HEK293 (cell line): ENCODE results near the gene UMAD1.

Source experiments
- CTCF ChIA-PET: fragments of 350-600 bp; formaldehyde crosslinking; extraction: SDS; loops from one replicate; lab custom pipeline; 2021; ENCODE audit warnings: antibody characterized with exemption; lab: Yijun Ruan, JAX
- POLR2A ChIA-PET: fragments of 300-600 bp; formaldehyde crosslinking; extraction: SDS; loops from one replicate; lab custom pipeline; 2020; ENCODE audit warnings: antibody characterized with exemption, inconsistent platforms; lab: Yijun Ruan, JAX
- H3K27ac ChIP-seq: fragments of 200-500 bp; sonication (Bioruptor generic); 2 replicates; pipeline ENCODE4 v1.5.1; 2014; ENCODE audit warnings: low read depth, low read length, control low read depth, inconsistent platforms; ENCODE audit errors: extremely low read depth
- H3K36me3 ChIP-seq, 2 experiments: fragments of 200-500 bp in 1 of 2; sonication (Bioruptor generic) in 1 of 2; 1 replicate in 1 of 2; 2 replicates in 1 of 2; pipeline ENCODE4 v1.5.1; 2014 to 2017; ENCODE audit warnings: inconsistent platforms in 2 of 2, low read length in 2 of 2; ENCODE audit not compliant: control insufficient read depth in 2 of 2, insufficient read depth in 1 of 2
- H3K4me1 ChIP-seq: fragments of 200-500 bp; sonication (Bioruptor generic); 2 replicates; pipeline ENCODE4 v1.5.1; 2014; ENCODE audit warnings: mild to moderate bottlenecking, low read length, inconsistent platforms; ENCODE audit not compliant: control insufficient read depth, insufficient read depth
- H3K4me3 ChIP-seq: 2 replicates; pipeline ENCODE4 v1.5.1; 2011; ENCODE audit warnings: low read depth, mild to moderate bottlenecking, control low read depth, low read length, moderate library complexity
- H3K9me3 ChIP-seq: fragments of 200-500 bp; sonication (Bioruptor generic); 2 replicates; pipeline ENCODE4 v1.5.1; 2014; ENCODE audit warnings: low read depth, low read length, inconsistent platforms; ENCODE audit not compliant: control insufficient read depth, insufficient read depth
- KLF7 ChIP-seq: fragments of 450-650 bp; formaldehyde crosslinking; IDR thresholded peaks from 2 replicates; pipeline ENCODE4 v1.5.1; 2016; ENCODE audit warnings: missing biosample characterization, missing genetic modification characterization, borderline replicate concordance
- OSR2 ChIP-seq: fragments of 450-650 bp; formaldehyde crosslinking; IDR thresholded peaks from 2 replicates; pipeline ENCODE4 v1.5.1; 2016; ENCODE audit warnings: missing biosample characterization, missing genetic modification characterization
- RBAK ChIP-seq: fragments of 450-650 bp; formaldehyde crosslinking; IDR thresholded peaks from 2 replicates; pipeline ENCODE4 v1.5.1; 2016; ENCODE audit warnings: missing biosample characterization, missing genetic modification characterization
- REPIN1 ChIP-seq: fragments of 450-650 bp; formaldehyde crosslinking; IDR thresholded peaks from 2 replicates; pipeline ENCODE4 v1.5.1; 2017; ENCODE audit warnings: missing biosample characterization, missing genetic modification characterization, low read depth
- ZBTB8A ChIP-seq: fragments of 450-650 bp; formaldehyde crosslinking; IDR thresholded peaks from 2 replicates; pipeline ENCODE4 v1.5.1; 2016; ENCODE audit warnings: missing biosample characterization, missing genetic modification characterization
- ZFP69B ChIP-seq: fragments of 450-650 bp; formaldehyde crosslinking; IDR thresholded peaks from 2 replicates; pipeline ENCODE4 v1.5.1; 2016; ENCODE audit warnings: missing biosample characterization, missing genetic modification characterization
- ZNF10 ChIP-seq: fragments of 450-650 bp; formaldehyde crosslinking; IDR thresholded peaks from 2 replicates; pipeline ENCODE4 v1.5.1; 2017; ENCODE audit warnings: missing biosample characterization, missing genetic modification characterization
- ZNF132 ChIP-seq: fragments of 450-650 bp; formaldehyde crosslinking; IDR thresholded peaks from 2 replicates; pipeline ENCODE4 v1.5.1; 2017; ENCODE audit warnings: missing biosample characterization, missing genetic modification characterization, borderline replicate concordance
- ZNF184 ChIP-seq: fragments of 450-650 bp; IDR thresholded peaks from 2 replicates; pipeline ENCODE4 v1.5.1; 2018; ENCODE audit warnings: missing biosample characterization, mild to moderate bottlenecking, missing genetic modification characterization
- ZNF2 ChIP-seq: fragments of 450-650 bp; formaldehyde crosslinking; IDR thresholded peaks from 2 replicates; pipeline ENCODE4 v1.5.1; 2016; ENCODE audit warnings: missing biosample characterization, missing genetic modification characterization
- ZNF202 ChIP-seq: fragments of 450-650 bp; formaldehyde crosslinking; IDR thresholded peaks from 2 replicates; pipeline ENCODE4 v1.5.1; 2016; ENCODE audit warnings: missing biosample characterization, missing genetic modification characterization, borderline replicate concordance
- ZNF248 ChIP-seq: fragments of 450-650 bp; formaldehyde crosslinking; IDR thresholded peaks from 2 replicates; pipeline ENCODE4 v1.5.1; 2017; ENCODE audit warnings: missing biosample characterization, missing genetic modification characterization
- ZNF274 ChIP-seq, 2 experiments: fragments of 200-500 bp in 1 of 2; fragments of 450-650 bp in 1 of 2; sonication (Bioruptor generic) in 1 of 2; formaldehyde crosslinking in 1 of 2; IDR thresholded peaks; 2 replicates each; pipeline versions ENCODE4 v1.5.1 to v1.6.1; 2014 to 2016; ENCODE audit warnings: borderline replicate concordance in 1 of 2, inconsistent platforms in 1 of 2, low read length in 1 of 2, missing biosample characterization in 1 of 2, missing genetic modification characterization in 1 of 2
- ZNF350 ChIP-seq: fragments of 450-650 bp; formaldehyde crosslinking; IDR thresholded peaks from 2 replicates; pipeline ENCODE4 v1.5.0; 2017; ENCODE audit warnings: missing biosample characterization, mild to moderate bottlenecking, missing genetic modification characterization
- ZNF48 ChIP-seq: fragments of 450-650 bp; formaldehyde crosslinking; IDR thresholded peaks from 2 replicates; pipeline ENCODE4 v1.5.1; 2016; ENCODE audit warnings: missing biosample characterization, missing genetic modification characterization
- ZNF501 ChIP-seq: fragments of 450-650 bp; formaldehyde crosslinking; IDR thresholded peaks from 2 replicates; pipeline ENCODE4 v1.5.1; 2016; ENCODE audit warnings: missing biosample characterization, missing genetic modification characterization
- ZNF514 ChIP-seq: fragments of 450-650 bp; formaldehyde crosslinking; IDR thresholded peaks from 2 replicates; pipeline ENCODE4 v1.5.1; 2016; ENCODE audit warnings: missing biosample characterization, missing genetic modification characterization
- ZNF548 ChIP-seq: fragments of 450-650 bp; formaldehyde crosslinking; IDR thresholded peaks from 2 replicates; pipeline ENCODE4 v1.5.1; 2016; ENCODE audit warnings: missing biosample characterization, missing genetic modification characterization
- ZNF561 ChIP-seq: fragments of 450-650 bp; IDR thresholded peaks from 2 replicates; pipeline ENCODE4 v1.5.1; 2018; ENCODE audit warnings: missing biosample characterization, missing genetic modification characterization, borderline replicate concordance
- ZNF654 ChIP-seq: fragments of 450-650 bp; formaldehyde crosslinking; IDR thresholded peaks from 2 replicates; pipeline ENCODE4 v1.5.1; 2016; ENCODE audit warnings: low read depth, missing biosample characterization, missing genetic modification characterization
- ZNF837 ChIP-seq: fragments of 450-650 bp; formaldehyde crosslinking; IDR thresholded peaks from 2 replicates; pipeline ENCODE4 v1.5.1; 2016; ENCODE audit warnings: missing biosample characterization, missing genetic modification characterization
- ZXDB ChIP-seq: fragments of 450-650 bp; formaldehyde crosslinking; IDR thresholded peaks from 2 replicates; pipeline ENCODE4 v1.5.1; 2016; ENCODE audit warnings: missing biosample characterization, missing genetic modification characterization
- TF ChIP-seq, protein P1 (sequence below): fragments of 450-650 bp; formaldehyde crosslinking; IDR thresholded peaks from 2 replicates; pipeline ENCODE4 v1.5.1; 2016; ENCODE audit warnings: missing biosample characterization, missing genetic modification characterization
- TF ChIP-seq, protein P2 (sequence below): fragments of 450-650 bp; formaldehyde crosslinking; IDR thresholded peaks from 2 replicates; pipeline ENCODE4 v1.5.1; 2017; ENCODE audit warnings: missing biosample characterization, mild to moderate bottlenecking, missing genetic modification characterization, moderate library complexity
- TF ChIP-seq, protein P3 (sequence below): fragments of 450-650 bp; formaldehyde crosslinking; IDR thresholded peaks from 2 replicates; pipeline ENCODE4 v1.5.1; 2017; ENCODE audit warnings: missing biosample characterization, missing genetic modification characterization
- TF ChIP-seq, protein P4 (sequence below): fragments of 450-650 bp; formaldehyde crosslinking; IDR thresholded peaks from 2 replicates; pipeline ENCODE4 v1.5.1; 2017; ENCODE audit warnings: missing biosample characterization, missing genetic modification characterization
- TF ChIP-seq, protein P5 (sequence below): fragments of 450-650 bp; formaldehyde crosslinking; IDR thresholded peaks from 2 replicates; pipeline ENCODE4 v1.5.1; 2016; ENCODE audit warnings: missing biosample characterization, missing genetic modification characterization, borderline replicate concordance

Gene UMAD1

DNA sequence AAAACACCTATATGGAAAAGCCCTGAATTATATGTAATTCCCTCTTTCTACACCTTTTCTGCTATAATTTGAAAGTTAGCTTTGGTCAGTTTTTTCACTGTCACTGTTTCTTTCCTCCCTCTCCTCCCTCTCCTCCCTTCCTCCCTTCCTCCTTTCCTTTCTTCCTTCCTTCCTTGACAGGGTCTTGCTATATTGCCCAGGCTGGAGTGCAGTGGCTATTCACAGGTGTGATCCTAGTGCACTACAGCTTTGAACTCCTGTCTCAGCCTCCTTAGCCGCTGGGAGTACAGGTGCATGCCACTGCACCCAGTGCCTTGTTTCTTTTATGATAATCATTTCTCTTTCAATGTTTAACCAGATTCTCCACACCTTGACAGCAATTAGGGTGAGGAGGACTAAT, 22.1 kb upstream of the UMAD1 start:
- Histone ChIP-seq H3K27ac (no peak overlapping the region), H3K36me3 (no peaks in the 10 kb centered on the region), H3K4me3 (no peak overlapping the region), H3K4me1 (no peaks in the 10 kb centered on the region), H3K9me3 (no peaks in the 10 kb centered on the region)
- TF ChIP-seq, protein P1, sequence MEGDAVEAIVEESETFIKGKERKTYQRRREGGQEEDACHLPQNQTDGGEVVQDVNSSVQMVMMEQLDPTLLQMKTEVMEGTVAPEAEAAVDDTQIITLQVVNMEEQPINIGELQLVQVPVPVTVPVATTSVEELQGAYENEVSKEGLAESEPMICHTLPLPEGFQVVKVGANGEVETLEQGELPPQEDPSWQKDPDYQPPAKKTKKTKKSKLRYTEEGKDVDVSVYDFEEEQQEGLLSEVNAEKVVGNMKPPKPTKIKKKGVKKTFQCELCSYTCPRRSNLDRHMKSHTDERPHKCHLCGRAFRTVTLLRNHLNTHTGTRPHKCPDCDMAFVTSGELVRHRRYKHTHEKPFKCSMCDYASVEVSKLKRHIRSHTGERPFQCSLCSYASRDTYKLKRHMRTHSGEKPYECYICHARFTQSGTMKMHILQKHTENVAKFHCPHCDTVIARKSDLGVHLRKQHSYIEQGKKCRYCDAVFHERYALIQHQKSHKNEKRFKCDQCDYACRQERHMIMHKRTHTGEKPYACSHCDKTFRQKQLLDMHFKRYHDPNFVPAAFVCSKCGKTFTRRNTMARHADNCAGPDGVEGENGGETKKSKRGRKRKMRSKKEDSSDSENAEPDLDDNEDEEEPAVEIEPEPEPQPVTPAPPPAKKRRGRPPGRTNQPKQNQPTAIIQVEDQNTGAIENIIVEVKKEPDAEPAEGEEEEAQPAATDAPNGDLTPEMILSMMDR (tag by site-specific recombination): no peak
- TF ChIP-seq ZNF837: no peak
- no peak for TF ChIP-seq REPIN1 (tag by site-specific recombination)
- no peak for TF ChIP-seq ZBTB8A (tag by site-specific recombination)
- TF ChIP-seq ZNF561 (tag by site-specific recombination): no peak
- no peak for TF ChIP-seq KLF7 (tag by site-specific recombination)
- TF ChIP-seq ZNF202 (tag by site-specific recombination): no peak
- TF ChIP-seq ZFP69B: no peak
- no peak for TF ChIP-seq ZXDB (tag by site-specific recombination)
- TF ChIP-seq ZNF350 (tag by site-specific recombination): no peak
- no peak for TF ChIP-seq ZNF2 (tag by site-specific recombination)
- TF ChIP-seq ZNF132 (tag by site-specific recombination): no peak
- no peak for TF ChIP-seq ZNF184 (tag by site-specific recombination)
- no peak for TF ChIP-seq ZNF654 (tag by site-specific recombination)
- no peak for TF ChIP-seq RBAK (tag by site-specific recombination)
- TF ChIP-seq ZNF274 (IDR thresholded peaks at IDR 0.05; ENCODE audit: low read length): no peak
- no peak for TF ChIP-seq ZNF274 (tag by site-specific recombination; IDR thresholded peaks at IDR 0.05; ENCODE audit: borderline replicate concordance)
- TF ChIP-seq OSR2 (tag by site-specific recombination): no peak
- TF ChIP-seq, protein P2, sequence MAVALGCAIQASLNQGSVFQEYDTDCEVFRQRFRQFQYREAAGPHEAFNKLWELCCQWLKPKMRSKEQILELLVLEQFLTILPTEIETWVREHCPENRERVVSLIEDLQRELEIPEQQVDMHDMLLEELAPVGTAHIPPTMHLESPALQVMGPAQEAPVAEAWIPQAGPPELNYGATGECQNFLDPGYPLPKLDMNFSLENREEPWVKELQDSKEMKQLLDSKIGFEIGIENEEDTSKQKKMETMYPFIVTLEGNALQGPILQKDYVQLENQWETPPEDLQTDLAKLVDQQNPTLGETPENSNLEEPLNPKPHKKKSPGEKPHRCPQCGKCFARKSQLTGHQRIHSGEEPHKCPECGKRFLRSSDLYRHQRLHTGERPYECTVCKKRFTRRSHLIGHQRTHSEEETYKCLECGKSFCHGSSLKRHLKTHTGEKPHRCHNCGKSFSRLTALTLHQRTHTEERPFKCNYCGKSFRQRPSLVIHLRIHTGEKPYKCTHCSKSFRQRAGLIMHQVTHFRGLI: no peak
- TF ChIP-seq, protein P3, sequence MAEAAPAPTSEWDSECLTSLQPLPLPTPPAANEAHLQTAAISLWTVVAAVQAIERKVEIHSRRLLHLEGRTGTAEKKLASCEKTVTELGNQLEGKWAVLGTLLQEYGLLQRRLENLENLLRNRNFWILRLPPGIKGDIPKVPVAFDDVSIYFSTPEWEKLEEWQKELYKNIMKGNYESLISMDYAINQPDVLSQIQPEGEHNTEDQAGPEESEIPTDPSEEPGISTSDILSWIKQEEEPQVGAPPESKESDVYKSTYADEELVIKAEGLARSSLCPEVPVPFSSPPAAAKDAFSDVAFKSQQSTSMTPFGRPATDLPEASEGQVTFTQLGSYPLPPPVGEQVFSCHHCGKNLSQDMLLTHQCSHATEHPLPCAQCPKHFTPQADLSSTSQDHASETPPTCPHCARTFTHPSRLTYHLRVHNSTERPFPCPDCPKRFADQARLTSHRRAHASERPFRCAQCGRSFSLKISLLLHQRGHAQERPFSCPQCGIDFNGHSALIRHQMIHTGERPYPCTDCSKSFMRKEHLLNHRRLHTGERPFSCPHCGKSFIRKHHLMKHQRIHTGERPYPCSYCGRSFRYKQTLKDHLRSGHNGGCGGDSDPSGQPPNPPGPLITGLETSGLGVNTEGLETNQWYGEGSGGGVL (tag by site-specific recombination): no peak
- ChIA-PET POLR2A (no interaction called here), CTCF (no interaction called here)

DNA sequence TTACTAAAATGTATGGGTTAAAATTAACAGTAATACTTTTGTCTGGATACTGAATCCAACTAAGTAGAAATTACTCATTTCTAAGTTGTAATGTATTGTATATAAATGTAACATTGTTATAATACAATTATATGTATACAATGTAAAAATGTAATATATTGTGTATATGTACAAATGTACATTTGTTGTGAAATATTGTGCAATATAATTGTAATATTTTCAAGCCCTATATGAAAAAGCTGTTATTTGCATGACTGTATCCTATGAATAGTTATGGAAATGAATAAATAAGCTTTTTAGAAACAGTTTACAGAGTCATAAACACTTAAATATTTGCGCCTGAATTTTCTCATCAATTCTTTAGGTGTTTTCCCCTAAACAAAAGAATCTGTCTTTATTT, 20.3 kb upstream of the UMAD1 start:
- H3K27ac ChIP-seq: no peak overlapping the region
- H3K4me1 ChIP-seq: no peaks in the 10 kb centered on the region
- POLR2A ChIA-PET: no interaction called here
- no peaks in the 10 kb centered on the region for H3K9me3 ChIP-seq
- CTCF ChIA-PET: interaction anchor here (0.8 kb wide), 1 partner anchor 169 kb away, joined by 4 read pairs; no protein-coding TSS in a partner anchor
- H3K36me3 ChIP-seq: no peaks in the 10 kb centered on the region
- no peak overlapping the region for H3K4me3 ChIP-seq
- TF ChIP-seq ZNF501: no peak
- TF ChIP-seq ZNF548: no peak
- TF ChIP-seq, protein P4, sequence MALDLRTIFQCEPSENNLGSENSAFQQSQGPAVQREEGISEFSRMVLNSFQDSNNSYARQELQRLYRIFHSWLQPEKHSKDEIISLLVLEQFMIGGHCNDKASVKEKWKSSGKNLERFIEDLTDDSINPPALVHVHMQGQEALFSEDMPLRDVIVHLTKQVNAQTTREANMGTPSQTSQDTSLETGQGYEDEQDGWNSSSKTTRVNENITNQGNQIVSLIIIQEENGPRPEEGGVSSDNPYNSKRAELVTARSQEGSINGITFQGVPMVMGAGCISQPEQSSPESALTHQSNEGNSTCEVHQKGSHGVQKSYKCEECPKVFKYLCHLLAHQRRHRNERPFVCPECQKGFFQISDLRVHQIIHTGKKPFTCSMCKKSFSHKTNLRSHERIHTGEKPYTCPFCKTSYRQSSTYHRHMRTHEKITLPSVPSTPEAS: no peak
- no peak for TF ChIP-seq ZNF248 (tag by site-specific recombination)
- no peak for TF ChIP-seq ZNF837
- no peak for TF ChIP-seq ZNF10 (tag by site-specific recombination)
- no peak for TF ChIP-seq KLF7 (tag by site-specific recombination)
- TF ChIP-seq, protein P5, sequence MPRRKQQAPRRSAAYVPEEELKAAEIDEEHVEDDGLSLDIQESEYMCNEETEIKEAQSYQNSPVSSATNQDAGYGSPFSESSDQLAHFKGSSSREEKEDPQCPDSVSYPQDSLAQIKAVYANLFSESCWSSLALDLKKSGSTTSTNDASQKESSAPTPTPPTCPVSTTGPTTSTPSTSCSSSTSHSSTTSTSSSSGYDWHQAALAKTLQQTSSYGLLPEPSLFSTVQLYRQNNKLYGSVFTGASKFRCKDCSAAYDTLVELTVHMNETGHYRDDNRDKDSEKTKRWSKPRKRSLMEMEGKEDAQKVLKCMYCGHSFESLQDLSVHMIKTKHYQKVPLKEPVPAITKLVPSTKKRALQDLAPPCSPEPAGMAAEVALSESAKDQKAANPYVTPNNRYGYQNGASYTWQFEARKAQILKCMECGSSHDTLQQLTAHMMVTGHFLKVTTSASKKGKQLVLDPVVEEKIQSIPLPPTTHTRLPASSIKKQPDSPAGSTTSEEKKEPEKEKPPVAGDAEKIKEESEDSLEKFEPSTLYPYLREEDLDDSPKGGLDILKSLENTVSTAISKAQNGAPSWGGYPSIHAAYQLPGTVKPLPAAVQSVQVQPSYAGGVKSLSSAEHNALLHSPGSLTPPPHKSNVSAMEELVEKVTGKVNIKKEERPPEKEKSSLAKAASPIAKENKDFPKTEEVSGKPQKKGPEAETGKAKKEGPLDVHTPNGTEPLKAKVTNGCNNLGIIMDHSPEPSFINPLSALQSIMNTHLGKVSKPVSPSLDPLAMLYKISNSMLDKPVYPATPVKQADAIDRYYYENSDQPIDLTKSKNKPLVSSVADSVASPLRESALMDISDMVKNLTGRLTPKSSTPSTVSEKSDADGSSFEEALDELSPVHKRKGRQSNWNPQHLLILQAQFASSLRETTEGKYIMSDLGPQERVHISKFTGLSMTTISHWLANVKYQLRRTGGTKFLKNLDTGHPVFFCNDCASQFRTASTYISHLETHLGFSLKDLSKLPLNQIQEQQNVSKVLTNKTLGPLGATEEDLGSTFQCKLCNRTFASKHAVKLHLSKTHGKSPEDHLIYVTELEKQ (tag by site-specific recombination): no peak
- TF ChIP-seq ZNF48 (tag by site-specific recombination): no peak
- no peak for TF ChIP-seq ZNF514 (tag by site-specific recombination)
